Spinal cord (tissue), 10 donors: ENCODE results near the gene ZNG1F. TPM values are rescaled to one million over a fixed set of nuclear protein-coding genes. Genes with fewer than 3 reads are reported as not detected.
"Not testable (repeated sequence)": the region's sequence is repeated elsewhere in the genome, so short reads cannot be mapped to it uniquely, and the experiment has no call there.

ENCODE experiments used
- DNase-seq, 6 donors: peaks; one replicate each; pipeline versions ENCODE4 v3.0.0 to v3.0.0-alpha.2; 2013 to 2015; ENCODE audit warnings: low spot score in 6 of 6, low read depth in 4 of 6
- H3K27ac ChIP-seq: one replicate; pipeline ENCODE4 v1.5.1; 2013; ENCODE audit warnings: low read depth, low read length, control low read depth
- H3K27me3 ChIP-seq: one replicate; pipeline ENCODE4 v1.6.1; 2013; ENCODE audit warnings: low read length; ENCODE audit not compliant: control insufficient read depth, insufficient read depth
- H3K36me3 ChIP-seq: one replicate; pipeline ENCODE4 v1.6.1; 2013; ENCODE audit warnings: low read length; ENCODE audit not compliant: control insufficient read depth, insufficient read depth
- H3K4me1 ChIP-seq: one replicate; pipeline ENCODE4 v1.6.1; 2013; ENCODE audit warnings: low read length; ENCODE audit not compliant: control insufficient read depth, insufficient read depth
- H3K4me3 ChIP-seq: one replicate; pipeline ENCODE4 v1.5.1; 2013; ENCODE audit warnings: low read depth, low read length, control low read depth
- H3K9me3 ChIP-seq: one replicate; pipeline ENCODE4 v1.6.1; 2013; ENCODE audit warnings: low read length; ENCODE audit not compliant: control insufficient read depth, insufficient read depth
- WGBS: methylation state at CpG from one replicate; pipeline ENCODE4 v1.1.5; 2013; ENCODE audit warnings: missing lambda C conversion rate; ENCODE audit not compliant: insufficient coverage; 5-methylcytosine and 5-hydroxymethylcytosine counted together
- polyA plus RNA-seq, 2 donors: library from polyadenylated mRNA; unstranded; fragments of 120-200 nt; gene quantifications; one replicate each; pipeline ENCODE4 v1.2.1, GENCODE V29; 2013; ENCODE audit not compliant: insufficient read length in 2 of 2
- small RNA-seq: library from RNA; depleted of rRNA; stranded (forward); fragments of <200 nt; gene quantifications from one replicate; pipeline ENCODE3, GENCODE V24; 2014; ENCODE audit warnings: low replicate concordance
- total RNA-seq, 2 donors: library from RNA; depleted of rRNA in 1 of 2; stranded (reverse); fragments of 120-200 nt in 1 of 2; fragments of >200 nt in 1 of 2; gene quantifications; one replicate each; pipeline versions ENCODE4 v1.2.3 to v1.2.4, GENCODE V29; 2013 to 2014
- donor health status: healthy.

ZNG1F gene
- total and polyA plus RNA-seq, 4 donors = 10.4 to 23.3 (median 18.4) TPM

- not testable (repeated sequence) for H3K9me3 ChIP-seq, H3K27ac ChIP-seq, H3K4me1 ChIP-seq, H3K36me3 ChIP-seq, H3K4me3 ChIP-seq, DNase-seq, H3K27me3 ChIP-seq
- 0% methylated on average over 2 of the region's 11 CpGs for WGBS
These were observed 100.6 kb downstream of the ZNG1F start for GRCh38 chr9:41088450-41089059.

GRCh38 chr9:41087929-41088328 lies 101.2 kb downstream of the ZNG1F start:
- H3K27me3 ChIP-seq, H3K9me3 ChIP-seq, H3K36me3 ChIP-seq, H3K4me1 ChIP-seq, DNase-seq, H3K27ac ChIP-seq, H3K4me3 ChIP-seq: not testable (repeated sequence)
- 0% methylated on average over 1 of the region's 5 CpGs for WGBS

GRCh38 chr9:41087157-41087780 lies 101.8 kb downstream of the ZNG1F start:
- H3K27me3 ChIP-seq, H3K4me3 ChIP-seq, H3K9me3 ChIP-seq, H3K4me1 ChIP-seq, H3K36me3 ChIP-seq, H3K27ac ChIP-seq: not testable (repeated sequence)
- DNase-seq = peak in 1 of 6 donors; percentile 51
- WGBS = 63% methylated on average over 3 of the region's 5 CpGs

GRCh38 chr9:41086685-41087084 lies 102.4 kb downstream of the ZNG1F start:
- not testable (repeated sequence) for H3K4me1 ChIP-seq, H3K36me3 ChIP-seq, H3K9me3 ChIP-seq, H3K4me3 ChIP-seq, DNase-seq, H3K27me3 ChIP-seq, H3K27ac ChIP-seq
- no CpG with 5 or more reads among the region's 1 CpG for WGBS

GRCh38 chr9:41086215-41086614 lies 102.9 kb downstream of the ZNG1F start:
- not testable (repeated sequence) for DNase-seq, H3K27ac ChIP-seq, H3K36me3 ChIP-seq, H3K27me3 ChIP-seq, H3K4me1 ChIP-seq, H3K9me3 ChIP-seq, H3K4me3 ChIP-seq
- WGBS = no CpG with 5 or more reads among the region's 3 CpGs

GRCh38 chr9:41082358-41082757 lies 106.8 kb downstream of the ZNG1F start:
- DNase-seq, H3K9me3 ChIP-seq, H3K4me1 ChIP-seq, H3K27ac ChIP-seq, H3K4me3 ChIP-seq, H3K27me3 ChIP-seq, H3K36me3 ChIP-seq: not testable (repeated sequence)
- 65% methylated on average over 2 of the region's 4 CpGs for WGBS

Small RNAs within 50 kb of the gene (small RNA-seq; reads per million reads assigned to genes)
- gene MIR4477A (not detected), gene RNA5SP530 (not detected)

Other genes with a start within 250 kb of the ZNG1F start
- gene FOXD4L6, start 60.6 kb downstream of the ZNG1F start, total RNA-seq = under 1 TPM in 1 of 2 donors, not detected in 1; 0.11 TPM
- not detected for gene FOXD4L6, start 60.6 kb downstream of the ZNG1F start, polyA plus RNA-seq